Dermis microvascular lymphatic vessel endothelial cell (primary cell): Measurements from ENCODE around the gene EFCAB12. TPM values are rescaled to one million over a fixed set of nuclear protein-coding genes. Genes with fewer than 3 reads are reported as not detected.
A peak's percentile ranks its signal among the peaks of the same experiment; 100 is the strongest.

Source experiments
- DNase-seq, 2 donors: peaks; one replicate each; pipeline versions ENCODE4 v3.0.0 to v3.0.0-alpha.2; 2010; ENCODE audit warnings: low read depth in 2 of 2
- total RNA-seq: library from RNA; depleted of rRNA; stranded (reverse); fragments of >200 nt; gene quantifications from 2 replicates; pipeline ENCODE4 v1.2.1, GENCODE V29; 2014

EFCAB12 gene
- total RNA-seq, 1 donor from 2014 or later: under 0.01 TPM

- DNase-seq: no peak
These were observed 17.0 kb upstream of the EFCAB12 start for GRCh38 chr3:129445471-129445870.

- no peak for DNase-seq
These were observed 14.5 kb upstream of the EFCAB12 start for GRCh38 chr3:129442947-129443346.

GRCh38 chr3:129442486-129442885 lies 14.1 kb upstream of the EFCAB12 start:
- DNase-seq: no peak

GRCh38 chr3:129441782-129442181 lies 13.3 kb upstream of the EFCAB12 start:
- peak; percentile 88 to 92 for DNase-seq

- DNase-seq: no peak
These were observed 12.8 kb upstream of the EFCAB12 start for GRCh38 chr3:129441215-129441614.

GRCh38 chr3:129440618-129441190 lies 12.3 kb upstream of the EFCAB12 start:
- DNase-seq: no peak

GRCh38 chr3:129439817-129440617 lies 11.6 kb upstream of the EFCAB12 start, which contains the start of the genes IFT122 and MBD4:
TSS of gene IFT122 (plus strand) at chr3:129440224. CDS start at chr3:129440331, 107 bp downstream.
TSS of gene MBD4 (minus strand) at chr3:129439948. CDS start at chr3:129439833, 115 bp downstream.
- DNase-seq: peak; percentile 97 to 99

- peak in 1 of 2 donors; percentile 29 for DNase-seq
These were observed 10.9 kb upstream of the EFCAB12 start for GRCh38 chr3:129439226-129439816.

- no peak for DNase-seq
These were observed 6.9 kb upstream of the EFCAB12 start for GRCh38 chr3:129435367-129435766.

- DNase-seq: no peak
These were observed 5.7 kb upstream of the EFCAB12 start for GRCh38 chr3:129434140-129434539.

GRCh38 chr3:129433565-129433964 lies 5.1 kb upstream of the EFCAB12 start:
- no peak for DNase-seq

GRCh38 chr3:129432671-129433070 lies 4.2 kb upstream of the EFCAB12 start:
- no peak for DNase-seq

- no peak for DNase-seq
These were observed 3.6 kb upstream of the EFCAB12 start for GRCh38 chr3:129432036-129432435.

GRCh38 chr3:129429602-129430001 lies 1.2 kb upstream of the EFCAB12 start:
- DNase-seq: no peak

- DNase-seq: no peak
These were observed 630 bp upstream of the EFCAB12 start for GRCh38 chr3:129429080-129429451.

GRCh38 chr3:129428007-129428375 lies 445 bp downstream of the EFCAB12 start:
- DNase-seq: no peak

- no peak for DNase-seq
These were observed 2.8 kb downstream of the EFCAB12 start for GRCh38 chr3:129425619-129426018.

- no peak for DNase-seq
These were observed 3.2 kb downstream of the EFCAB12 start for GRCh38 chr3:129425213-129425612.

GRCh38 chr3:129424185-129424841 lies 4.1 kb downstream of the EFCAB12 start:
- DNase-seq: no peak

- no peak for DNase-seq
These were observed 5.5 kb downstream of the EFCAB12 start for GRCh38 chr3:129422897-129423296.

- DNase-seq: peak in 1 of 2 donors; percentile 50
These were observed 6.3 kb downstream of the EFCAB12 start for GRCh38 chr3:129421988-129422745.
